K562 (cell line): ENCODE measurements around the gene AMMECR1. TPM values are rescaled to one million over a fixed set of nuclear protein-coding genes. Genes with fewer than 3 reads are reported as not detected.

Experiments used
- CEBPZ ChIP-seq: fragments of 150-350 bp; IDR thresholded peaks from 2 replicates; pipeline ENCODE4 v1.6.1; 2014; ENCODE audit warnings: low read depth, mild to moderate bottlenecking, low read length, borderline replicate concordance
- CUX1 ChIP-seq: fragments of 200-800 bp; sonication (Bioruptor generic); IDR thresholded peaks from 2 replicates; pipeline ENCODE4 v1.6.1; 2016; ENCODE audit warnings: missing genetic modification characterization, missing compliant biosample characterization
- ELK1 ChIP-seq: sonication (generic); formaldehyde crosslinking; IDR thresholded peaks from 2 replicates; pipeline ENCODE4 v1.8.1; 2022; ENCODE audit warnings: missing genetic modification reagents
- HMBOX1 ChIP-seq: sonication (generic); IDR thresholded peaks from 2 replicates; pipeline ENCODE4 v1.6.1; 2016
- KDM5B ChIP-seq: fragments of 200-600 bp; sonication (generic); IDR thresholded peaks from 2 replicates; pipeline ENCODE4 v1.6.1; 2012; ENCODE audit warnings: low read depth, mild to moderate bottlenecking, moderate library complexity, low read length, control low read depth, inconsistent platforms; ENCODE audit not compliant: insufficient replicate concordance
- MECOM ChIP-seq: fragments of 250-450 bp; sonication (Bioruptor Pico); IDR thresholded peaks from 2 replicates; pipeline ENCODE4 v1.8.0; 2022; ENCODE audit warnings: inconsistent platforms
- MYBL2 ChIP-seq, 2 experiments: fragments of 450-650 bp in 1 of 2; sonication (generic) in 1 of 2; formaldehyde crosslinking in 1 of 2; IDR thresholded peaks; 2 replicates each; pipeline versions ENCODE4 v1.6.1 to v1.8.1; 2017 to 2022; ENCODE audit warnings: borderline replicate concordance in 1 of 2, inconsistent platforms in 1 of 2, low read depth in 1 of 2, mild to moderate bottlenecking in 1 of 2, missing genetic modification reagents in 1 of 2, moderate library complexity in 1 of 2
- POLR2A ChIP-seq: fragments of 450-650 bp; conservative IDR thresholded peaks from 2 replicates; pipeline ENCODE4 v1.6.1; 2016
- PTTG1 ChIP-seq: fragments of 450-650 bp; IDR thresholded peaks from 2 replicates; pipeline ENCODE4 v1.6.1; 2016; ENCODE audit warnings: low read depth, mild to moderate bottlenecking, missing genetic modification characterization, missing compliant biosample characterization
- SAFB ChIP-seq: fragments of 200-400 bp; formaldehyde crosslinking; IDR thresholded peaks from 2 replicates; pipeline ENCODE4 v1.6.1; 2017; ENCODE audit warnings: low read depth, low read length, borderline replicate concordance
- VEZF1 ChIP-seq: fragments of 200-800 bp; sonication (Bioruptor generic); IDR thresholded peaks from 2 replicates; pipeline ENCODE4 v1.6.1; 2017; ENCODE audit warnings: missing genetic modification characterization, missing compliant biosample characterization
- ZBTB12 ChIP-seq: fragments of 250-450 bp; sonication (Bioruptor Pico); IDR thresholded peaks from 2 replicates; pipeline ENCODE4 v1.4.0; 2020
- polyA plus RNA-seq, 8 experiments: library from polyadenylated mRNA; depleted of rRNA in 4 of 8; stranded (reverse) in 5 of 8; unstranded in 3 of 8; fragments of >200 nt; fragmentation: Nextera tagmentation in 2 of 8; fragmentation: Illumina TruSeq in 1 of 8; extraction: Ambion mirVana in 2 of 8; extraction: Trizol in 1 of 8; gene quantifications; 2 replicates each; pipeline versions ENCODE4 v1.2.1 to v1.2.3, GENCODE V29; 2011 to 2014; ENCODE audit warnings: inconsistent platforms in 1 of 8, missing spikeins in 1 of 8
- total RNA-seq, 7 experiments: library from RNA; depleted of rRNA in 6 of 7; stranded (reverse); fragments of >200 nt in 6 of 7; fragmentation: Illumina TruSeq in 2 of 7; extraction: Trizol in 2 of 7; gene quantifications; 2 replicates each; pipeline versions ENCODE4 v1.2.1 to v1.2.3, GENCODE V29; 2011 to 2021; ENCODE audit warnings: low replicate concordance in 1 of 7

The AMMECR1 gene
- total and polyA plus RNA-seq, 9 of the 15 experiments (the other 6 are each of a cell fraction or from before 2014, with no cell fraction given), result 13.9 to 36.7 (median 23.6) TPM

- TF ChIP-seq ZBTB12 (no peak), KDM5B (no peak), CEBPZ (no peak), PTTG1 (tag) (no peak), CUX1 (CRISPR knock-in tag) (no peak), POLR2A (no peak), ELK1 (CRISPR knock-in tag) (no peak), HMBOX1 (peak; percentile 79), SAFB (no peak), MYBL2 (IDR thresholded peaks at IDR 0.05; ENCODE audit: low read depth) (no peak), MYBL2 (CRISPR knock-in tag; IDR thresholded peaks at IDR 0.05; ENCODE audit: borderline replicate concordance) (no peak), VEZF1 (CRISPR knock-in tag) (no peak), MECOM (CRISPR knock-in tag) (no peak)
These were observed 92.8 kb downstream of the AMMECR1 start (continued) for GRCh38 chrX:110224926-110225617.
